ENCODE data around the gene ARHGAP22. TPM values are rescaled to one million over a fixed set of nuclear protein-coding genes. Genes with fewer than 3 reads are reported as not detected.

The ARHGAP22 gene
- total and polyA plus RNA-seq, 2 experiments from 2014 or later = 4.8 to 10.7 TPM

- H2AFZ ChIP-seq = no peak overlapping the region
- peaks cover 4% of the 10 kb centered on the region; the same call in 1 of the 3 replicates for H3K9me3 Mint-ChIP-seq
- no peak overlapping the region for H3K4me2 ChIP-seq
- H3K9me2 ChIP-seq (ENCODE audit: insufficient read depth) = no peaks in the 10 kb centered on the region
- H3K36me3 ChIP-seq (ENCODE audit: insufficient read depth) = no peaks in the 10 kb centered on the region
- H3K27me3 ChIP-seq (ENCODE audit: insufficient read depth) = no peaks in the 10 kb centered on the region
- peaks cover 9% of the 10 kb centered on the region; the same call in 2 of the 3 replicates for H3K36me3 Mint-ChIP-seq (ENCODE audit: low read depth)
- ATAC-seq (no peak), DNase-seq (ENCODE audit: low spot score) (no peak)
- no peaks in the 10 kb centered on the region for H3K79me2 ChIP-seq (replicated peaks; ENCODE audit: insufficient read depth)
- H3K4me3 ChIP-seq = no peak overlapping the region
- H3K27ac Mint-ChIP-seq = peak overlapping the region; percentile 14
- peaks cover 11% of the 10 kb centered on the region for H3K27me3 Mint-ChIP-seq (ENCODE audit: insufficient read depth, low read depth, poor library complexity)
- H3K4me1 Mint-ChIP-seq = peaks cover 17% of the 10 kb centered on the region
- H3F3A ChIP-seq (replicated peaks; ENCODE audit: low read depth) = no peaks in the 10 kb centered on the region
- peaks cover 9% of the 10 kb centered on the region for H3K4me1 ChIP-seq (ENCODE audit: insufficient read depth)
- no peaks in the 10 kb centered on the region for H4K20me1 ChIP-seq (replicated peaks; ENCODE audit: insufficient read depth)
- no peak for TF ChIP-seq JUNB (IDR thresholded peaks at IDR 0.05; ENCODE audit: unreplicated experiment)
- no peak overlapping the region for H3K27ac ChIP-seq (ENCODE audit: low read depth)
- no peak overlapping the region for H3K4me3 Mint-ChIP-seq
These were observed 129.0 kb downstream of the ARHGAP22 start for GRCh38 chr10:48475943-48476278.

GRCh38 chr10:48474765-48475365, 130.0 kb downstream of the ARHGAP22 start:
- Mint-ChIP-seq H3K27ac (no peak overlapping the region), H3K27me3 (ENCODE audit: insufficient read depth, low read depth, poor library complexity) (peaks cover 11% of the 10 kb centered on the region), H3K9me3 (peaks cover 4% of the 10 kb centered on the region; the same call in 1 of the 3 replicates), H3K4me1 (peaks cover 23% of the 10 kb centered on the region), H3K36me3 (ENCODE audit: low read depth) (peaks cover 9% of the 10 kb centered on the region; the same call in 2 of the 3 replicates), H3K4me3 (no peak overlapping the region)
- H3F3A ChIP-seq (replicated peaks; ENCODE audit: low read depth) = no peaks in the 10 kb centered on the region
- H3K4me1 ChIP-seq (ENCODE audit: insufficient read depth) = peaks cover 12% of the 10 kb centered on the region
- H4K20me1 ChIP-seq (replicated peaks; ENCODE audit: insufficient read depth) = no peaks in the 10 kb centered on the region; the same call in 1 of the 2 replicates
- no peak for ATAC-seq
- no peak for DNase-seq (ENCODE audit: low spot score)
- no peaks in the 10 kb centered on the region for H3K27me3 ChIP-seq (ENCODE audit: insufficient read depth)
- H2AFZ ChIP-seq = no peak overlapping the region
- no peaks in the 10 kb centered on the region for H3K9me2 ChIP-seq (ENCODE audit: insufficient read depth)
- no peaks in the 10 kb centered on the region for H3K36me3 ChIP-seq (ENCODE audit: insufficient read depth)
- H3K27ac ChIP-seq (ENCODE audit: low read depth) = no peak overlapping the region
- no peak overlapping the region for H3K4me3 ChIP-seq
- H3K79me2 ChIP-seq (replicated peaks; ENCODE audit: insufficient read depth) = no peaks in the 10 kb centered on the region
- H3K4me2 ChIP-seq = no peak overlapping the region
- no peak for TF ChIP-seq JUNB (IDR thresholded peaks at IDR 0.05; ENCODE audit: unreplicated experiment)
- no peak for TF ChIP-seq REST (IDR thresholded peaks at IDR 0.05; ENCODE audit: unreplicated experiment)
- no peak for TF ChIP-seq CREB1 (CRISPR knock-in tag; IDR thresholded peaks at IDR 0.05; ENCODE audit: low read depth)
- TF ChIP-seq CTCF (conservative IDR thresholded peaks at IDR 0.05; ENCODE audit: low read depth in 2 of 2) = no peak
- no peak for TF ChIP-seq EZH2phosphoT487 (IDR thresholded peaks at IDR 0.05; ENCODE audit: unreplicated experiment)
- no peak for TF ChIP-seq NANOG (IDR thresholded peaks at IDR 0.05; ENCODE audit: borderline replicate concordance)
- TF ChIP-seq EZH2 (IDR thresholded peaks at IDR 0.05; ENCODE audit: low read depth, unreplicated experiment) = no peak
- TF ChIP-seq ZNF114 (CRISPR knock-in tag; IDR thresholded peaks at IDR 0.05) = no peak
- no peak for TF ChIP-seq ETS1 (IDR thresholded peaks at IDR 0.05)
- no peak for TF ChIP-seq STAT1 (IDR thresholded peaks at IDR 0.05; ENCODE audit: unreplicated experiment)
- TF ChIP-seq ZNF331 (CRISPR knock-in tag; IDR thresholded peaks at IDR 0.05; ENCODE audit: low read depth) = no peak

Data from GM23338 (cell line).